GM15510 (cell line): ENCODE data around the gene RSRC2.

Source experiments
- POLR2A ChIP-seq: IDR thresholded peaks from 3 replicates; pipeline ENCODE4 v1.6.1; 2011; ENCODE audit warnings: borderline replicate concordance; ENCODE audit not compliant: insufficient read length; ENCODE audit errors: extremely low read depth

Gene RSRC2

GRCh38 chr12:122526683-122527477 lies at the start of gene RSRC2, which contains the start of gene KNTC1:
Gene RSRC2, minus strand, starts transcription at chr12:122526936. Its CDS starts 83 bp downstream, at chr12:122526853.
Gene KNTC1, plus strand, starts transcription at chr12:122527249. Its CDS starts 2,815 bp downstream, at chr12:122530064.
- TF ChIP-seq POLR2A: peak; percentile 94

DNA sequence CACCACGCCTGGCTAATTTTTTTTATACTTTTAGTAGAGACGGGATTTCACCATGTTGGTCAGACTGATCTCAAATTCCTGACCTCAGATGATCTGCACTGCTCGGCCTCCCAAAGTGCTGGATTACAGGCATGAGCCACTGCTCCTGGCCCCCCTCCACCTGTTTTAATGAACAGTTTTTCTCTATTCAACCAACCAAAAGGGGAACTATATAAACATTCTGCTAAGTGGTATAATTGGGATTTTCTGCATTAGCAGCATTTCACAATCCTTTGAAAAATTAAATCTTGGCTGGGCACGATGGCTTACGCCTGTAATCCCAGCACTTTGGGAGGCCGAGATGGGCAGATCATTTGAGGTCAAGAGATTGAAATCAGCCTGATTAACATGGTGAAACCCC lies 45.1 kb upstream of the RSRC2 start:
- TF ChIP-seq POLR2A: no peak

- no peak for TF ChIP-seq POLR2A
These were observed 42.6 kb upstream of the RSRC2 start for GRCh38 chr12:122569288-122569687.

DNA sequence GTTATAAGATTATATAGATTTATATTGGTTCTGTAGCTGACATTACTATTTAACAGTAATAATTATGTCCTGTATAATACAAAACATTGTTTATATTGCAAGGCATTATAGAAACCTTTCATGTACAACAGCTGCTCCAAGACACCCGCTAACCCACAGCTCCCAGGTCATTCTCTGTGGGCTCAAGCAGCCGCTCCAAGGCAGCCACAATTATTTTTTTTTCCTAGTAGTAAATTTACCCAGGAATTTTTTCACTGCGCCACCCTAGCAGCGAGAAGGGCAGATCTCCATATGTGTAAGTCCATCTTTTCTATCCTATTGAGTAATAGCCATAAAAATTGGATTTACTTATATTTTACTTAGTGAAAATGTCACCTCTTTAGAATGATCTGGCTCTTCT lies 36.6 kb upstream of the RSRC2 start:
- no peak for TF ChIP-seq POLR2A

- TF ChIP-seq POLR2A: no peak
These were observed 33.4 kb upstream of the RSRC2 start for GRCh38 chr12:122560138-122560537.

DNA sequence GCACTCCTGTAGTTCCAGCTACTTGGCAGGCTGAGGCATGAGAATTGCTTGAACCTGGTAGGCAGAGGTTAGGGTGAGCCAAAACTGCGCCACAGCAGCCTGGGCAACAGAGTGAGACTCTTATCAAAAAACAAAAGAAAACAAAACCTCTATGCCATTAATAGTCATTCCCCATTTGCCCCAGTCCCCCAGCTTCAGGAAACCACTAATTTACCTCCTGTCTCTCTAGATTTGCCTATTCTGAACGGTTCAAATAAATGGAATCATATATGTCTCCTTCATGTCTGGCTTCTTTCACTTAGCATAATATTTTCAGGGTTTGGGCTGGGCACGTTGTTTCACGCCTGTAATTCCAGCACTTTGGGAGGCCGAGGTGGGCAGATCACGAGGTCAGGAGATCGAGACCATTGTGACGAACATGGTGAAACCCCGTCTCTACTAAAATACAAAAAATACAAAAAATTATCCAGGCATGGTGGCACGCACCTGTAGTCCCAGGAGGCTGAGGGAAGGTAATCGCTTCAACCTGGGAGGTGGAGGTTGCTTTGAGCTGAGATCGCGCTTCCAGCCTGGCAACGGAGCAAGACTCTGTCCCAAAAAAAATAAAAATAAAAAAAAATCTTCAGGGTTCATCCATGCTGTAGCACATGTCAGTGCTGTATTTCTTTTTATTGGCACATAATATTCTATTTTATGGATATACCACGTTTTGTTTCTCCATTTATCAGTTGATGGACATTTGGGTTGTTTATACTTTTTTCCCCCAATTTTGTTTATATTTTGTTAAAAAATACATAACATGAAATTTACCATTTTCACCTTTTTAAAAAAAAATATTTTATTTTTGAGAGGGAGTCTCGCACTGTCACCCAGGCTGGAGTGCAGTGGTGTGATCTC lies 32.3 kb upstream of the RSRC2 start:
- no peak for TF ChIP-seq POLR2A

- no peak for TF ChIP-seq POLR2A
These were observed 20.6 kb upstream of the RSRC2 start for GRCh38 chr12:122547330-122547729.

DNA sequence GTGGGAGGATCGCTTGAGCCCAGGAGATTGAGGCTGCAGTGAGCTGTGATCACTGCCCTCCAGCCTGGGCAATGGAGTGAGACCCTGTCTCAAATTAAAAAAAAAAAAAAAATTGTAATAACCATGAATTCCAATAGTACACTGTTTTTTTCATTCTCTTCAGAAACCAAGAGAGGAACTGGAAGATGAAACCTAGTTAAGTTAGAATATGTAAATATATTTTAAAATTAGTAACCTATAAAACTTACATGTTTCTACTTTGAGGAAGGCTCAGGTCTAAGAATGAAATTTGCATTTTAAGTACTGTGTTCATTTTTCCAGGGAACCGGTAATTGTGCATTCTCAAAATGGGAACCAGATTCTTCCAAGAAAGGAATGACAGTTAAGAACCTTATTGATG lies 19.1 kb upstream of the RSRC2 start:
- no peak for TF ChIP-seq POLR2A

DNA sequence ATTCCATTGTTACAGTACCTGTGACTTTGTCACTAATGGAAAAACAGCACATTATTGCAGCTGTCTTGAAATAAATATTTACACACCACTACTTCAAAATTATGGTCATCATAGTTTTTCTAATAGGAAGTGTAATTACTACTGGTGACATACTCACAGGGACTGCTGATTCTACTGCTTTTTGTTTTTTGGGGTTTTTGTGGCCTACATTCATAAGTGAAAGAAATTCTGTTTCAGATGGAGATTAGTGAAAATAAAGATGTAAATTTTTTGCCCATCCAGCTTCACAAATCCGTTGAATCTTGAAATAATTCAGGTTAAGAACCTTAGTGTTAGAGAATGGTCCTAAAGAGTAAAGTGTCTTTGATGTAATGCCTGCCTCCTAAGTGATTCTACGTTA lies 17.8 kb upstream of the RSRC2 start:
- no peak for TF ChIP-seq POLR2A

GRCh38 chr12:122538496-122538895 lies 11.8 kb upstream of the RSRC2 start:
- TF ChIP-seq POLR2A: no peak

DNA sequence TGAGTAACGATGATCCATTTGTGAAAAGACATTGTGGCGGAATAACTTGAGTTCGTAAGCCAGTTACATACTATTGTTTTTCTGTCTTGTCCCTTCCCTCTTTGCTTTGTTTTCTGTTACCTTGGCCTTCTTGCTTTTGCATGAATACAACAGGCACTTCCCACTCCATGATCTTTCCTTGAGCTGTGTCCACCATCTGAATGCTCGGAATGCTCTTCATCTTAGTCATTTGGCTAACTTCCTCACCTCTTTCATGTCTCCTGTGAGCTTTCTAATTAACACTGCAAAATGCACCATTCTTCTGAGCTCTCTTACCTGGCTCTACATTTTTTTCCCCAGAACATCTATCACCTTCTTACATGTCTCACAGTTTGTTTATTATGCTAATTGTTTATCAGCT lies 10.3 kb upstream of the RSRC2 start:
- no peak for TF ChIP-seq POLR2A

- no peak for TF ChIP-seq POLR2A
These were observed 7.1 kb upstream of the RSRC2 start for GRCh38 chr12:122533856-122534255.

DNA sequence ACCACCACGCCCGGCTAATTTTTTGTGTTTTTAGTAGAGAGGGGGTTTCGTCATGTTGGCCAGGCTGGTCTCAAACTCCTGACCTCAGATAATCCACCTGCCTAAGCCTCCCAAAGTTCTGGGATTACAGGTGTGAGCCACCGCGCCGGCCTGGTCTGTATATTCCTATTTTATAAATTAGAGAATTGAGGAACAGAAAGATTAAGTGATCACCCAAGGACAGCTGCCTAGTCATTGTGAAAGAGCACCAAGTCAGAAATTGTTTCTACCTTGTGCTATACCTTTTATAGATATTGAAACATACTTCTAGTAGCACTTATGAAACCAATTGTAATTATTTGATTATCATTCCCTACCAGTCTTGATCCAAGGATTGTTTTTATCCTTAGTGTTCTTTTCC lies 2.3 kb upstream of the RSRC2 start:
- no peak for TF ChIP-seq POLR2A

- no peak for TF ChIP-seq POLR2A
These were observed 1.8 kb upstream of the RSRC2 start for GRCh38 chr12:122528582-122528981.

DNA sequence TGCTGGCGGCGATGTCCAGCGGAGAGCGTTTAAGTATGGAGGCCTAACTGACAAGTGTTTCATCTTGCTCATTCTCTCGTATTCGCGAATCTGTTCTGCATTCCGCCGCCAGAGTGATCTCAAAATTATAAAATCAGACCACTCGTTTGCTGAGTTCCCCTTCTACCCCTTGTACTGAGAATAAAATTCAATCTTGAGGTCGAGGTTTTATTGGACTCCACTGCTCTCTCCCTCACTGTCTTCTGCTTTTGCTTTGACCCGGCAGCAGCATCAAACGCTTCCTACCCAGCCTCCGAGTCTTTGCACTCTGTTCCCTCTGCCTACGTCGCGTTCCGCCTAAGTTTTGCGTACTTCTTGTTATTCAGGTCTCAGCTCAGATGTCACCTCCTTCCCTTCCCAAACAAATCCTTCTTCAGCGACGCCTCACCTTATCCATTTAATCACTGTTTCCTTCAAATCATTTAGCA lies 775 bp upstream of the RSRC2 start:
- TF ChIP-seq POLR2A: no peak
